ENCODE measurements around the gene AQP3.

DNA sequence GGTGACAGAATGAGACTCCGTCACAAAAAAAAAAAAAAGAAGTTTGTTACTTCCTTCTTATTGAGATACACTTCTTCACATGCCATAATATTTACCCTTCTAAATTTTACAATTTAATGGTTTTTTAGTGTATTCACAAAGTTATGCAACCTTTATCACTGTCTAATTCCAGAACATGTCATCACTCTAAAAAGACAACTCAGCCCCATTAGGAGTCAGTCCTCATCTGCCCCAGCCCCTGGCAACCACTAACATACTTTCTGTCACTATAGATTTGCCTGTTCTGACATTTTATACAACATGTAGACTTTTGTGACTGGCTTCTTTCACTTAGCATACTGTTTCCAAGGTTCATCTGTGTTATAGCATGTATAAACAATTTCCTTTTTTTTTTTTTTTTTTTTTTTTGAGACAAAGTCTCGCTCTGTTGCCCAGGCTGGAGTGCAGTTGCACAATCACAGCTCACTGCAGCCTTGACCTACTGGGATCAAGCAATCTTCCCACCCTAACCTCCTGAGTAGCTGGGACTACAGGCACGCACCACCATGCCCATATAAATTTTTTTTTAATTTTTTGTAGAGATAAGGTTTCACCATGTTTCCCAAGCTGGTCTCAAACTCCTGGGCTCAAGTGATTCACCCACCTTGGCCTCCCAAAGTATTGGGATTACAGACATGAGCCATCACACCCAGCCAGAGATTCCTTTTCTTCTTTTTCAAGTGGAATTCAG lies 18.0 kb downstream of the AQP3 start:
- TF ChIP-seq, protein P1, sequence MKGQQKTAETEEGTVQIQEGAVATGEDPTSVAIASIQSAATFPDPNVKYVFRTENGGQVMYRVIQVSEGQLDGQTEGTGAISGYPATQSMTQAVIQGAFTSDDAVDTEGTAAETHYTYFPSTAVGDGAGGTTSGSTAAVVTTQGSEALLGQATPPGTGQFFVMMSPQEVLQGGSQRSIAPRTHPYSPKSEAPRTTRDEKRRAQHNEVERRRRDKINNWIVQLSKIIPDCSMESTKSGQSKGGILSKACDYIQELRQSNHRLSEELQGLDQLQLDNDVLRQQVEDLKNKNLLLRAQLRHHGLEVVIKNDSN (IDR thresholded peaks at IDR 0.05), result no peak
- TF ChIP-seq TAF1 (IDR thresholded peaks at IDR 0.05; ENCODE audit: low read depth) (no peak), ZBTB7A (IDR thresholded peaks at IDR 0.05; ENCODE audit: low read depth) (no peak), EP300 (IDR thresholded peaks at IDR 0.05; ENCODE audit: borderline replicate concordance) (no peak), TCF12 (IDR thresholded peaks at IDR 0.05; ENCODE audit: low read depth) (no peak), FOXM1 (IDR thresholded peaks at IDR 0.05; ENCODE audit: borderline replicate concordance, low read depth) (no peak), TEAD4 (IDR thresholded peaks at IDR 0.05) (no peak), RAD21 (IDR thresholded peaks at IDR 0.05; ENCODE audit: low read depth) (no peak), CREB1 (IDR thresholded peaks at IDR 0.05; ENCODE audit: low read depth) (no peak)
- TF ChIP-seq, protein P2, sequence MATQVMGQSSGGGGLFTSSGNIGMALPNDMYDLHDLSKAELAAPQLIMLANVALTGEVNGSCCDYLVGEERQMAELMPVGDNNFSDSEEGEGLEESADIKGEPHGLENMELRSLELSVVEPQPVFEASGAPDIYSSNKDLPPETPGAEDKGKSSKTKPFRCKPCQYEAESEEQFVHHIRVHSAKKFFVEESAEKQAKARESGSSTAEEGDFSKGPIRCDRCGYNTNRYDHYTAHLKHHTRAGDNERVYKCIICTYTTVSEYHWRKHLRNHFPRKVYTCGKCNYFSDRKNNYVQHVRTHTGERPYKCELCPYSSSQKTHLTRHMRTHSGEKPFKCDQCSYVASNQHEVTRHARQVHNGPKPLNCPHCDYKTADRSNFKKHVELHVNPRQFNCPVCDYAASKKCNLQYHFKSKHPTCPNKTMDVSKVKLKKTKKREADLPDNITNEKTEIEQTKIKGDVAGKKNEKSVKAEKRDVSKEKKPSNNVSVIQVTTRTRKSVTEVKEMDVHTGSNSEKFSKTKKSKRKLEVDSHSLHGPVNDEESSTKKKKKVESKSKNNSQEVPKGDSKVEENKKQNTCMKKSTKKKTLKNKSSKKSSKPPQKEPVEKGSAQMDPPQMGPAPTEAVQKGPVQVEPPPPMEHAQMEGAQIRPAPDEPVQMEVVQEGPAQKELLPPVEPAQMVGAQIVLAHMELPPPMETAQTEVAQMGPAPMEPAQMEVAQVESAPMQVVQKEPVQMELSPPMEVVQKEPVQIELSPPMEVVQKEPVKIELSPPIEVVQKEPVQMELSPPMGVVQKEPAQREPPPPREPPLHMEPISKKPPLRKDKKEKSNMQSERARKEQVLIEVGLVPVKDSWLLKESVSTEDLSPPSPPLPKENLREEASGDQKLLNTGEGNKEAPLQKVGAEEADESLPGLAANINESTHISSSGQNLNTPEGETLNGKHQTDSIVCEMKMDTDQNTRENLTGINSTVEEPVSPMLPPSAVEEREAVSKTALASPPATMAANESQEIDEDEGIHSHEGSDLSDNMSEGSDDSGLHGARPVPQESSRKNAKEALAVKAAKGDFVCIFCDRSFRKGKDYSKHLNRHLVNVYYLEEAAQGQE (IDR thresholded peaks at IDR 0.05; ENCODE audit: low read depth), result no peak
- TF ChIP-seq, protein P3, sequence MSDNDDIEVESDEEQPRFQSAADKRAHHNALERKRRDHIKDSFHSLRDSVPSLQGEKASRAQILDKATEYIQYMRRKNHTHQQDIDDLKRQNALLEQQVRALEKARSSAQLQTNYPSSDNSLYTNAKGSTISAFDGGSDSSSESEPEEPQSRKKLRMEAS (IDR thresholded peaks at IDR 0.05), result no peak

All from Ishikawa (cell line).